Gastrocnemius medialis (tissue), 4 donors: ENCODE results near the gene COA4.

ENCODE experiments used
- CTCF ChIP-seq, 5 experiments: fragments of 450-650 bp in 3 of 5; fragments of 200-600 bp in 2 of 5; sonication (generic) in 2 of 5; IDR thresholded peaks in 4 of 5; conservative IDR thresholded peaks in 1 of 5; 1 replicate in 4 of 5; 2 replicates in 1 of 5; pipeline ENCODE4 v1.5.1; 2016 to 2019; ENCODE audit warnings: antibody characterized with exemption in 5 of 5, mild to moderate bottlenecking in 3 of 5, moderate library complexity in 3 of 5
- POLR2A ChIP-seq, 2 donors: fragments of 450-650 bp; IDR thresholded peaks; one replicate each; pipeline ENCODE4 v1.6.1; 2017; ENCODE audit warnings: antibody characterized with exemption in 2 of 2, mild to moderate bottlenecking in 2 of 2, moderate library complexity in 2 of 2

- TF ChIP-seq CTCF (IDR thresholded peaks at IDR 0.05 in 4 of 5, conservative IDR thresholded peaks at IDR 0.05 in 1 of 5) (no peak), POLR2A (IDR thresholded peaks at IDR 0.05) (no peak)
These were observed 38.1 kb downstream of the COA4 start for GRCh38 chr11:73838443-73839122.
